KMS-11 (cell line): ENCODE results near the gene NBEA.

ENCODE experiments used
- H2AFZ ChIP-seq: fragments of 200-600 bp; sonication (generic); 2 replicates; pipeline ENCODE4 v1.6.1; 2016; ENCODE audit warnings: antibody characterized with exemption, mixed run types, low read depth
- H3K27ac ChIP-seq: fragments of 200-600 bp; sonication (generic); 2 replicates; pipeline ENCODE4 v1.6.1; 2016; ENCODE audit warnings: mild to moderate bottlenecking, mixed run types
- H3K27me3 ChIP-seq: fragments of 200-600 bp; sonication (generic); 2 replicates; pipeline ENCODE4 v1.6.1; 2017; ENCODE audit warnings: mild to moderate bottlenecking, low read depth, mixed run types, moderate library complexity; ENCODE audit not compliant: insufficient read depth
- H3K36me3 ChIP-seq: fragments of 200-600 bp; sonication (generic); 2 replicates; pipeline ENCODE4 v1.6.1; 2017; ENCODE audit warnings: mild to moderate bottlenecking, mixed run types; ENCODE audit not compliant: insufficient read depth
- H3K4me1 ChIP-seq: fragments of 200-600 bp; sonication (generic); 2 replicates; pipeline ENCODE4 v1.6.1; 2016; ENCODE audit warnings: mild to moderate bottlenecking, low read depth, mixed run types; ENCODE audit not compliant: poor library complexity, severe bottlenecking
- H3K4me2 ChIP-seq: fragments of 200-600 bp; sonication (generic); 2 replicates; pipeline ENCODE4 v1.7.0; 2016; ENCODE audit warnings: mild to moderate bottlenecking, mixed run types
- H3K4me3 ChIP-seq: fragments of 200-600 bp; sonication (generic); IDR thresholded peaks from 2 replicates; pipeline ENCODE4 v1.6.1; 2017; ENCODE audit warnings: low read depth, low read length, mixed read lengths; ENCODE audit not compliant: insufficient read depth
- H3K79me2 ChIP-seq: fragments of 200-600 bp; sonication (generic); 2 replicates; pipeline ENCODE4 v1.6.1; 2016; ENCODE audit warnings: low read depth, mixed run types; ENCODE audit not compliant: insufficient read depth
- H3K9ac ChIP-seq: fragments of 200-600 bp; sonication (generic); 2 replicates; pipeline ENCODE4 v1.6.1; 2016; ENCODE audit warnings: mild to moderate bottlenecking, mixed run types
- H4K20me1 ChIP-seq: fragments of 200-600 bp; sonication (generic); 2 replicates; pipeline ENCODE4 v1.6.1; 2016; ENCODE audit warnings: mild to moderate bottlenecking, mixed run types; ENCODE audit not compliant: insufficient read depth
- TF ChIP-seq, protein P1 (sequence below): fragments of 200-600 bp; sonication (generic); conservative IDR thresholded peaks from 2 replicates; pipeline ENCODE4 v1.6.1; 2017; ENCODE audit warnings: low read depth, mild to moderate bottlenecking, antibody characterized with exemption, low read length, moderate library complexity, mixed read lengths

Gene NBEA

DNA sequence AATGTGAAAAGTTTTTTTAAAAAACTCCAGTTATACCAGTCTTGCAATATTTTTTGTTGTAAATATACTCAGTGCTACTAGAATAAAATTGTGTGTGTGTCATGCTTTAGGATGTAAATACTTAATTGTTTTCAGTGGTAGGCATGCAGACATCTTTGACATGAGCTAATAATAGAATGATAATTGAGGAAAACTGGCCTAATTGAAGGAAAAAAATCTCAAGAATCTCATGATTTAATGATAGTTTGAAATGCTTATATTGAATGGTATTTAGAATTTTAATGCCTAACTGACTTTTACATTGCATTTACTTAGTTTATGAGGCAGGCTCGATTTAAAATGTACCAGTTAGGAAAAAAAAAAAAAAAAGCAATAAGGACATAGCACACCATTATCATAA is 537.6 kb downstream of the NBEA start:
- no peak overlapping the region for H3K4me2 ChIP-seq
- H3K4me1 ChIP-seq, result no peaks in the 10 kb centered on the region
- H3K79me2 ChIP-seq, result no peaks in the 10 kb centered on the region
- H3K9ac ChIP-seq, result no peak overlapping the region
- H3K36me3 ChIP-seq, result no peaks in the 10 kb centered on the region
- H3K27ac ChIP-seq, result no peak overlapping the region
- TF ChIP-seq, protein P1, sequence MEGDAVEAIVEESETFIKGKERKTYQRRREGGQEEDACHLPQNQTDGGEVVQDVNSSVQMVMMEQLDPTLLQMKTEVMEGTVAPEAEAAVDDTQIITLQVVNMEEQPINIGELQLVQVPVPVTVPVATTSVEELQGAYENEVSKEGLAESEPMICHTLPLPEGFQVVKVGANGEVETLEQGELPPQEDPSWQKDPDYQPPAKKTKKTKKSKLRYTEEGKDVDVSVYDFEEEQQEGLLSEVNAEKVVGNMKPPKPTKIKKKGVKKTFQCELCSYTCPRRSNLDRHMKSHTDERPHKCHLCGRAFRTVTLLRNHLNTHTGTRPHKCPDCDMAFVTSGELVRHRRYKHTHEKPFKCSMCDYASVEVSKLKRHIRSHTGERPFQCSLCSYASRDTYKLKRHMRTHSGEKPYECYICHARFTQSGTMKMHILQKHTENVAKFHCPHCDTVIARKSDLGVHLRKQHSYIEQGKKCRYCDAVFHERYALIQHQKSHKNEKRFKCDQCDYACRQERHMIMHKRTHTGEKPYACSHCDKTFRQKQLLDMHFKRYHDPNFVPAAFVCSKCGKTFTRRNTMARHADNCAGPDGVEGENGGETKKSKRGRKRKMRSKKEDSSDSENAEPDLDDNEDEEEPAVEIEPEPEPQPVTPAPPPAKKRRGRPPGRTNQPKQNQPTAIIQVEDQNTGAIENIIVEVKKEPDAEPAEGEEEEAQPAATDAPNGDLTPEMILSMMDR, result no peak
- no peaks in the 10 kb centered on the region for H4K20me1 ChIP-seq
- no peaks in the 10 kb centered on the region for H3K27me3 ChIP-seq
- H2AFZ ChIP-seq, result no peak overlapping the region
- no peak overlapping the region for H3K4me3 ChIP-seq

DNA sequence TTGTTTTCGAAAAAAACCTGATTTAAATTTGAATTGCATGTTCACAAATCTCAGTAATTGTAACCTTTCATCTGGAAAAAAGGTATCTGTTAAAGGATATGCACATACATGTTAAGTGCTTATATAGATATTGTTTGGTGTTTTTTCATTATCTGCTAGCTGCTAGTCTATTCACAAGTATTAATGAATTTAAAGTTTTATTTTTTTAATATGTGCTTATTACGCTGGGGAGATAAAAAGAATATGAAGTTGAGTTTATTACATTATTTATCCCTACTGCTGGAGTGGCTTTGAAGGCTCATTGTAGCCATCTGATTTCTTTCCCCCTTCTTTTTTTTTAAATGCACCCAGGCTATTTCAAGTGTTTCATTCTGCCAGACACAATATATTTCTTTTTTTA is 538.3 kb downstream of the NBEA start:
- Histone ChIP-seq H3K79me2 (no peaks in the 10 kb centered on the region), H3K27ac (no peak overlapping the region), H3K4me2 (no peak overlapping the region), H3K9ac (no peak overlapping the region), H3K4me3 (no peak overlapping the region), H4K20me1 (no peaks in the 10 kb centered on the region), H3K27me3 (no peaks in the 10 kb centered on the region), H3K4me1 (no peaks in the 10 kb centered on the region), H2AFZ (no peak overlapping the region), H3K36me3 (no peaks in the 10 kb centered on the region)
- TF ChIP-seq, protein P1, result no peak

DNA sequence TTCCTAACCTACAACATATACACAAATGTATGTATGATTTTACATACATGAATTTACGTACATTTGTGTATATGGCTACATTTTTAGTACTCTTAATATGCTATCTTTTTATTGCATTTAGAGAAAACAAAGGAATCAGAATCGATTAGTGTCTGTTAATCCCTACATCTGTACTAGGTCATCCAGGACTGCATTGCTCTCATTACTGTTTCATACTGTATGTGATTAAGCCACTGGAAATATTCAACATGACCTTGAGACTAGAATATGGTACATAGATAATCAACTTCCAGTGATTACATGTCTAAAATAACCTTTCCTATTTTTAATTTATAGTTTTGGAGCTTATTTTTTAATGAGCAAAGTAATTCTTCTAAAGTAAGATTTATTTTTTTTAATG is 539.7 kb downstream of the NBEA start:
- H3K79me2 ChIP-seq, result no peaks in the 10 kb centered on the region
- H3K27me3 ChIP-seq, result no peaks in the 10 kb centered on the region
- no peaks in the 10 kb centered on the region for H4K20me1 ChIP-seq
- H2AFZ ChIP-seq, result no peak overlapping the region
- H3K4me3 ChIP-seq, result no peak overlapping the region
- no peak overlapping the region for H3K9ac ChIP-seq
- no peaks in the 10 kb centered on the region for H3K36me3 ChIP-seq
- TF ChIP-seq, protein P1, result no peak
- no peak overlapping the region for H3K27ac ChIP-seq
- no peaks in the 10 kb centered on the region for H3K4me1 ChIP-seq
- no peak overlapping the region for H3K4me2 ChIP-seq

DNA sequence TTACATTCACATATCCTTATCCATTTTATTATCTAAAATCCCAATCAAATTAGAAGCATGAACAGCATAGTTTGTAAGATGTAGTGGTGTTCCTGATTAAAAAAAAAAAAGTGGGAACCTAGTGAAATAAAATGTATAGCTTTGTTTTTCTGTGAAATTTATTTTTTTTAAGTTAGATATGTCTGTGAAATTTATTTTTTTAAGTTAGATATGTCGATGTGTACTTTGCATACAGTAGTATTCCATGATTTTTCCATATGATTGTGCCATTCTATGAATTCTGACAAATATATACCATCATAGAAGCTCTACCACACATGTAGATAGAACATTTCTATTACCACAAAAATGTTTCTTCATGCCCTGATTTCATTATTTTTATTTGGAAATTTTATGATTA is 540.5 kb downstream of the NBEA start:
- TF ChIP-seq, protein P1, result no peak
- H3K27me3 ChIP-seq, result no peaks in the 10 kb centered on the region
- no peaks in the 10 kb centered on the region for H4K20me1 ChIP-seq
- H3K79me2 ChIP-seq, result no peaks in the 10 kb centered on the region
- H3K4me2 ChIP-seq, result no peak overlapping the region
- H3K27ac ChIP-seq, result no peak overlapping the region
- H3K4me1 ChIP-seq, result no peaks in the 10 kb centered on the region
- no peaks in the 10 kb centered on the region for H3K36me3 ChIP-seq
- no peak overlapping the region for H3K9ac ChIP-seq
- no peak overlapping the region for H3K4me3 ChIP-seq
- H2AFZ ChIP-seq, result no peak overlapping the region

DNA sequence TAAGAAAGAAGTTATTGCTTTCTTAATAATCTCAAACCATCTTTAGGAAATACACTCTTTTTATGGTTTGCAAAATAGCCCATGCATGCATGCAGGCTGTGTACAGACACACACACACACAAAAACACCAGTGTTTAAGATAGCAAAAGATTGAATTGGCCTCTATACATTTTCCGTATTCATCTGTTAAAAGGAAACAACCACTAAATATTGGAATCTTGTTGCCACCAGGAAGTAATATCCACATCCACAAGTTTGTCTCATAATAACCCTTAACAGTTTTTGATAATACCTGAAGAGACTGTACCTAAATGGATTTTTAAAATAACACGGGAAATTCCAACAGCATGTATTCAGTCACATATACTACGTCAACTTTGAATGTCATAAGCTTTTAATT is 541.7 kb downstream of the NBEA start:
- no peak overlapping the region for H3K4me3 ChIP-seq

More for the DNA sequence above, 541.7 kb downstream of the NBEA start:
- Histone ChIP-seq H3K4me1 (no peaks in the 10 kb centered on the region), H2AFZ (no peak overlapping the region), H3K9ac (no peak overlapping the region), H3K4me2 (no peak overlapping the region), H4K20me1 (no peaks in the 10 kb centered on the region), H3K36me3 (no peaks in the 10 kb centered on the region), H3K27me3 (no peaks in the 10 kb centered on the region), H3K79me2 (no peaks in the 10 kb centered on the region), H3K27ac (no peak overlapping the region)
- TF ChIP-seq, protein P1, result no peak
